Measurements from ENCODE around the gene SLC25A15. TPM values are rescaled to one million over a fixed set of nuclear protein-coding genes. Genes with fewer than 3 reads are reported as not detected.
"Not testable (repeated sequence)": the region's sequence is repeated elsewhere in the genome, so short reads cannot be mapped to it uniquely, and the experiment has no call there.

SLC25A15 gene
- total RNA-seq, 1 experiment from 2014 or later: 19.6 TPM

DNA sequence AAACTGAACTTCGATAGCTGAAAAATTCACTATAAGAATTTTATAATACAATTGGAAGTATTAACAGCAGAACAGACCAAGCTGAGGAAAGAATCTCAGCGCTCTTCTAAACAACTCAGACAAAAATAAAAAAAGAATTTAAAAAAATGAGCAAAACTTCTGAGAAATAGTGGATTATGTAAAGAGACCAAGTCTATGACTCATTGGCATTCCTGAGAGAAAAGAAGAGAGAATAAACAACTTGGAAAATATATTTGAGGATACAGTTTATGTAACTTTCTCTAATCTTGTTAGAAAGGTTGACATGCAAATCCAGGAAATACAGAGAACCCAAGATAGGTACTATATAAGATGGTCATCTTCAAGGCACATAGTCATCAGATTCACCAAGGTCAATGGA, 25.4 kb downstream of the SLC25A15 start:
- intact Hi-C loops (cut with micrococcal nuclease; ENCODE audit: unreplicated experiment): no loop called here
- H3K9me3 ChIP-seq (ENCODE audit: low read depth, low read length, poor library complexity, severe bottlenecking): no peaks in the 10 kb centered on the region
- TF ChIP-seq, protein P1, sequence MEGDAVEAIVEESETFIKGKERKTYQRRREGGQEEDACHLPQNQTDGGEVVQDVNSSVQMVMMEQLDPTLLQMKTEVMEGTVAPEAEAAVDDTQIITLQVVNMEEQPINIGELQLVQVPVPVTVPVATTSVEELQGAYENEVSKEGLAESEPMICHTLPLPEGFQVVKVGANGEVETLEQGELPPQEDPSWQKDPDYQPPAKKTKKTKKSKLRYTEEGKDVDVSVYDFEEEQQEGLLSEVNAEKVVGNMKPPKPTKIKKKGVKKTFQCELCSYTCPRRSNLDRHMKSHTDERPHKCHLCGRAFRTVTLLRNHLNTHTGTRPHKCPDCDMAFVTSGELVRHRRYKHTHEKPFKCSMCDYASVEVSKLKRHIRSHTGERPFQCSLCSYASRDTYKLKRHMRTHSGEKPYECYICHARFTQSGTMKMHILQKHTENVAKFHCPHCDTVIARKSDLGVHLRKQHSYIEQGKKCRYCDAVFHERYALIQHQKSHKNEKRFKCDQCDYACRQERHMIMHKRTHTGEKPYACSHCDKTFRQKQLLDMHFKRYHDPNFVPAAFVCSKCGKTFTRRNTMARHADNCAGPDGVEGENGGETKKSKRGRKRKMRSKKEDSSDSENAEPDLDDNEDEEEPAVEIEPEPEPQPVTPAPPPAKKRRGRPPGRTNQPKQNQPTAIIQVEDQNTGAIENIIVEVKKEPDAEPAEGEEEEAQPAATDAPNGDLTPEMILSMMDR (conservative IDR thresholded peaks at IDR 0.05; ENCODE audit: low read depth, low read length): no peak
- no peak for TF ChIP-seq EZH2 (IDR thresholded peaks at IDR 0.05; ENCODE audit: borderline replicate concordance, low read depth, low read length, poor library complexity, severe bottlenecking)
- peaks cover 4% of the 10 kb centered on the region for H3K27me3 ChIP-seq (replicated peaks; ENCODE audit: insufficient read depth, low read depth, low read length, poor library complexity)
- ChIA-PET POLR2A (ENCODE audit: low non-redundant PET) (no interaction called here), CTCF (no interaction called here)
- H3K36me3 ChIP-seq (ENCODE audit: insufficient read depth, low read length, poor library complexity, severe bottlenecking): no peaks in the 10 kb centered on the region
- no peak overlapping the region for H3K27ac ChIP-seq (ENCODE audit: low read depth, low read length, poor library complexity, severe bottlenecking)
- BruUV-seq (replicated peaks): no TSS peak
- DNase-seq (ENCODE audit: low spot score): no peak
- no peaks in the 10 kb centered on the region for H3K4me1 ChIP-seq (ENCODE audit: insufficient read depth, low read length, poor library complexity, severe bottlenecking)
- no peak overlapping the region for H3K4me3 ChIP-seq (ENCODE audit: low read depth, low read length, poor library complexity, severe bottlenecking)

DNA sequence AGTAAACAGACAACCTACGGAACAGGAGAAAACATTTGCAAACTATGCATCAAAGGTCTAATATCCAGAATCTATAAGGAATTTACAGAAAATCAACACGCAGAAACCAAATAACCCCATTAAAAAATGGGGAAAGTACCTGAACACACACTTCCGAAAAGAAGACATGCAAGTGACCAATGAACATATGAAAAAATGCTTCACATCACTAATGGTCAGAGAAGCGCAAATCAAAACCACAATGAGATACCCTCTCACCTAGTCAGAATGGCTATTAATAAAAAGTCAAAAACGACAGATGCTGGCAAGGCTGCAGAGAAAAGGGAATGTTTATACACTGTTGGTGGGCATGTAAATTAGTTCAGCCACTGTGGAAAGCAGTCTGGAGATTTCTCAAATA, 29.5 kb downstream of the SLC25A15 start:
- H3K27me3 ChIP-seq (replicated peaks; ENCODE audit: insufficient read depth, low read depth, low read length, poor library complexity): peaks cover 4% of the 10 kb centered on the region
- no peak overlapping the region for H3K27ac ChIP-seq (ENCODE audit: low read depth, low read length, poor library complexity, severe bottlenecking)
- no peak for DNase-seq (ENCODE audit: low spot score)
- H3K9me3 ChIP-seq (ENCODE audit: low read depth, low read length, poor library complexity, severe bottlenecking): no peaks in the 10 kb centered on the region
- ChIA-PET CTCF (no interaction called here), POLR2A (ENCODE audit: low non-redundant PET) (interaction anchor here (0.7 kb wide), 1 partner anchor 471 kb away, joined by 3 read pairs; no protein-coding TSS in a partner anchor)
- no peak overlapping the region for H3K4me3 ChIP-seq (ENCODE audit: low read depth, low read length, poor library complexity, severe bottlenecking)
- no peaks in the 10 kb centered on the region for H3K4me1 ChIP-seq (ENCODE audit: insufficient read depth, low read length, poor library complexity, severe bottlenecking)
- no TSS peak for BruUV-seq (replicated peaks)
- no peak for TF ChIP-seq EZH2 (IDR thresholded peaks at IDR 0.05; ENCODE audit: borderline replicate concordance, low read depth, low read length, poor library complexity, severe bottlenecking)
- TF ChIP-seq, protein P1 (conservative IDR thresholded peaks at IDR 0.05; ENCODE audit: low read depth, low read length): no peak
- intact Hi-C loops (cut with micrococcal nuclease; ENCODE audit: unreplicated experiment): no loop called here
- no peaks in the 10 kb centered on the region for H3K36me3 ChIP-seq (ENCODE audit: insufficient read depth, low read length, poor library complexity, severe bottlenecking)

DNA sequence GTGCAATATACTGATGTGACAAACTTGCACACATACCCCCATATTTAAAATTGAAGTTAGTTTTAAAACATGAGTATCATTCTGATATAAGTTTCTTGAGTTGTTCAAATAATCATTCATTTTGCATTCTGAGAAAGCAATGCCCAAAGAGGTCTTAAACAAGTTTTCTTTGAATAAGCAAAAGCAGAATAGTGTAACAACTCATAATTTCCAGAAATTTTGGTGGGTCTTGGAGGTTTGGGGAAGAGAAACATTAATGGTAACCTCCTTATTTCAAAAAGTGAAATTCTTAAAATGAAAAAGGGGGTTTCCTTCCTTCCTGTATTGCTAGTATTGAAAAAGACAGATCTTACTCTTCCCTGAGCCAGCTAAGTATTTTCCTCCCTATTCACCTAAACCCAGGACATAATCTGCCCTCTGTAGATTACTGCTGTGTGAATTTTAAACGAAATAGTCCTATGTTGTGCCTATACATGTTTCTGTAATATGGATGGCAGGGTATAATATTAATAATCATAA, 30.4 kb downstream of the SLC25A15 start:
- DNase-seq (ENCODE audit: low spot score): no peak
- H3K4me3 ChIP-seq (ENCODE audit: low read depth, low read length, poor library complexity, severe bottlenecking): no peak overlapping the region
- POLR2A ChIA-PET (ENCODE audit: low non-redundant PET): no interaction called here
- intact Hi-C loops (cut with micrococcal nuclease; ENCODE audit: unreplicated experiment): no loop called here
- no peaks in the 10 kb centered on the region for H3K36me3 ChIP-seq (ENCODE audit: insufficient read depth, low read length, poor library complexity, severe bottlenecking)
- BruUV-seq (replicated peaks): no TSS peak
- no peaks in the 10 kb centered on the region for H3K4me1 ChIP-seq (ENCODE audit: insufficient read depth, low read length, poor library complexity, severe bottlenecking)
- CTCF ChIA-PET: no interaction called here
- H3K27me3 ChIP-seq (replicated peaks; ENCODE audit: insufficient read depth, low read depth, low read length, poor library complexity): peaks cover 4% of the 10 kb centered on the region
- H3K9me3 ChIP-seq (ENCODE audit: low read depth, low read length, poor library complexity, severe bottlenecking): no peaks in the 10 kb centered on the region
- no peak overlapping the region for H3K27ac ChIP-seq (ENCODE audit: low read depth, low read length, poor library complexity, severe bottlenecking)
- TF ChIP-seq, protein P1 (conservative IDR thresholded peaks at IDR 0.05; ENCODE audit: low read depth, low read length): no peak
- no peak for TF ChIP-seq EZH2 (IDR thresholded peaks at IDR 0.05; ENCODE audit: borderline replicate concordance, low read depth, low read length, poor library complexity, severe bottlenecking)

DNA sequence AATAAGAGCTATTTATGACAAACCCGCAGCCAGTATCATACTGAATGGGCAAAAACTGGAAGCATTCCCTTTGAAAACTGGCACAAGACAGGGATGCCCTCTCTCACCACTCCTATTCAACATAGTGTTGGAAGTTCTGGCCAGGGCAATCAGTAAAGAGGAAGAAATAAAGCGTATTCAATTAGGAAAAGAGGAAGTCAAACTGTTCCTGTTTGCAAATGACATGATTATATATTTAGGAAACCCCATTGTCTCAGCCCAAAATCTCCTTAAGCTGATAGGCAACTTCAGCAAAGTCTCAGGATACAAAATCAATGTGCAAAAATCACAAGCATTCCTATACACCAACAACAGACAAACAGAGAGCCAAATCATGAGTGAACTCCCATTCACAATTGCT, 50.3 kb downstream of the SLC25A15 start:
- BruUV-seq (replicated peaks); DNase-seq (ENCODE audit: low spot score); H3K4me1 ChIP-seq (ENCODE audit: insufficient read depth, low read length, poor library complexity, severe bottlenecking); H3K27ac ChIP-seq (ENCODE audit: low read depth, low read length, poor library complexity, severe bottlenecking); intact Hi-C loops (cut with micrococcal nuclease; ENCODE audit: unreplicated experiment); H3K9me3 ChIP-seq (ENCODE audit: low read depth, low read length, poor library complexity, severe bottlenecking); POLR2A ChIA-PET (ENCODE audit: low non-redundant PET); H3K4me3 ChIP-seq (ENCODE audit: low read depth, low read length, poor library complexity, severe bottlenecking); CTCF ChIA-PET; H3K27me3 ChIP-seq (replicated peaks; ENCODE audit: insufficient read depth, low read depth, low read length, poor library complexity); H3K36me3 ChIP-seq (ENCODE audit: insufficient read depth, low read length, poor library complexity, severe bottlenecking): not testable (repeated sequence)

DNA sequence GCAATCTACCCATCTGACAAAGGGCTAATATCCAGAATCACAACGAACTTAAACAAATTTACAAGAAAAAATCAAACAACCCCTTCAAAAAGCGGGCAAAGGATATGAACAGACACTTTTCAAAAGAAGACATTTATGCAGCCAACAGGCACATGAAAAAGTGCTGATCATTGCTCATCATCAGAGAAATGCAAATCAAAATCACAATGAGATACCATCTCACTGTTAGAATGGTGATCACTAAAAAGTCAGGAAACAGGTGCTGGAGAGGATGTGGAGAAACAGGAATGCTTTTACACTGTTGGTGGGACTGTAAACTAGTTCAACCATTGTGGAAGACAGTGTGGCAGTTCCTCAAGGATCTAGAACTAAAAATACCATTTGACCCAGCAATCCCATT, 51.5 kb downstream of the SLC25A15 start:
- POLR2A ChIA-PET (ENCODE audit: low non-redundant PET); H3K9me3 ChIP-seq (ENCODE audit: low read depth, low read length, poor library complexity, severe bottlenecking); intact Hi-C loops (cut with micrococcal nuclease; ENCODE audit: unreplicated experiment); H3K36me3 ChIP-seq (ENCODE audit: insufficient read depth, low read length, poor library complexity, severe bottlenecking); H3K27ac ChIP-seq (ENCODE audit: low read depth, low read length, poor library complexity, severe bottlenecking); H3K27me3 ChIP-seq (replicated peaks; ENCODE audit: insufficient read depth, low read depth, low read length, poor library complexity); H3K4me3 ChIP-seq (ENCODE audit: low read depth, low read length, poor library complexity, severe bottlenecking); BruUV-seq (replicated peaks); H3K4me1 ChIP-seq (ENCODE audit: insufficient read depth, low read length, poor library complexity, severe bottlenecking); DNase-seq (ENCODE audit: low spot score); CTCF ChIA-PET: not testable (repeated sequence)

Measured in A673 (cell line).